ENCODE results near the gene ACTR8.

Gene ACTR8

GRCh38 chr3:53865732-53866499 is 16.0 kb downstream of the ACTR8 start:
- in situ Hi-C loops (cut with MboI; ENCODE audit: low sequenced_read_pairs, unreplicated experiment): no loop called here
- TF ChIP-seq, protein P1, sequence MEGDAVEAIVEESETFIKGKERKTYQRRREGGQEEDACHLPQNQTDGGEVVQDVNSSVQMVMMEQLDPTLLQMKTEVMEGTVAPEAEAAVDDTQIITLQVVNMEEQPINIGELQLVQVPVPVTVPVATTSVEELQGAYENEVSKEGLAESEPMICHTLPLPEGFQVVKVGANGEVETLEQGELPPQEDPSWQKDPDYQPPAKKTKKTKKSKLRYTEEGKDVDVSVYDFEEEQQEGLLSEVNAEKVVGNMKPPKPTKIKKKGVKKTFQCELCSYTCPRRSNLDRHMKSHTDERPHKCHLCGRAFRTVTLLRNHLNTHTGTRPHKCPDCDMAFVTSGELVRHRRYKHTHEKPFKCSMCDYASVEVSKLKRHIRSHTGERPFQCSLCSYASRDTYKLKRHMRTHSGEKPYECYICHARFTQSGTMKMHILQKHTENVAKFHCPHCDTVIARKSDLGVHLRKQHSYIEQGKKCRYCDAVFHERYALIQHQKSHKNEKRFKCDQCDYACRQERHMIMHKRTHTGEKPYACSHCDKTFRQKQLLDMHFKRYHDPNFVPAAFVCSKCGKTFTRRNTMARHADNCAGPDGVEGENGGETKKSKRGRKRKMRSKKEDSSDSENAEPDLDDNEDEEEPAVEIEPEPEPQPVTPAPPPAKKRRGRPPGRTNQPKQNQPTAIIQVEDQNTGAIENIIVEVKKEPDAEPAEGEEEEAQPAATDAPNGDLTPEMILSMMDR (IDR thresholded peaks at IDR 0.05; ENCODE audit: borderline replicate concordance, control extremely low read depth, extremely low read depth, insufficient read depth, missing control alignments): no peak
- no peak for DNase-seq (ENCODE audit: low spot score)

GRCh38 chr3:53863145-53863544 is 18.8 kb downstream of the ACTR8 start:
- TF ChIP-seq, protein P1 (IDR thresholded peaks at IDR 0.05; ENCODE audit: borderline replicate concordance, control extremely low read depth, extremely low read depth, insufficient read depth, missing control alignments): no peak
- in situ Hi-C loops (cut with MboI; ENCODE audit: low sequenced_read_pairs, unreplicated experiment): no loop called here
- DNase-seq (ENCODE audit: low spot score): no peak

DNA sequence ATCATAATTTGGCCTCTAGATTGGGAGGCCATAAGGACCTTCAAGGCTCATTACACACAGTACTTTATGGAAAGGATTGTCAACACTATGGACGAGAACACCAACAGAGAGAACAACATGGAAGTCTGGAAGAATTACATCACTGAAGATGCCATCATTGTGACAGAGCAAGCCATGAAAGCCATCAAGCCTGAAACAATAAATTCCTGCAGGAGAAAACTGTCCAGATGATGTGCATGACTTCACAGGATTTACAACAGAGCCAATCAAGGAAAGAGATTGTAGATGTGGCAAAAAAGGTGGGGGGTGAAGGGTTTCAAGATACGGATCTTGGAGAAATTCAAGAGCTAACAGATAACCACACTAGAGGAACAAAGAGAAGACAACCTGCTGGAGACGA is 19.7 kb downstream of the ACTR8 start:
- TF ChIP-seq, protein P1 (IDR thresholded peaks at IDR 0.05; ENCODE audit: borderline replicate concordance, control extremely low read depth, extremely low read depth, insufficient read depth, missing control alignments): no peak
- in situ Hi-C loops (cut with MboI; ENCODE audit: low sequenced_read_pairs, unreplicated experiment): no loop called here
- no peak for DNase-seq (ENCODE audit: low spot score)

GRCh38 chr3:53860196-53860595 is 21.8 kb downstream of the ACTR8 start:
- in situ Hi-C loops (cut with MboI; ENCODE audit: low sequenced_read_pairs, unreplicated experiment): no loop called here
- TF ChIP-seq, protein P1 (IDR thresholded peaks at IDR 0.05; ENCODE audit: borderline replicate concordance, control extremely low read depth, extremely low read depth, insufficient read depth, missing control alignments): no peak
- no peak for DNase-seq (ENCODE audit: low spot score)

DNA sequence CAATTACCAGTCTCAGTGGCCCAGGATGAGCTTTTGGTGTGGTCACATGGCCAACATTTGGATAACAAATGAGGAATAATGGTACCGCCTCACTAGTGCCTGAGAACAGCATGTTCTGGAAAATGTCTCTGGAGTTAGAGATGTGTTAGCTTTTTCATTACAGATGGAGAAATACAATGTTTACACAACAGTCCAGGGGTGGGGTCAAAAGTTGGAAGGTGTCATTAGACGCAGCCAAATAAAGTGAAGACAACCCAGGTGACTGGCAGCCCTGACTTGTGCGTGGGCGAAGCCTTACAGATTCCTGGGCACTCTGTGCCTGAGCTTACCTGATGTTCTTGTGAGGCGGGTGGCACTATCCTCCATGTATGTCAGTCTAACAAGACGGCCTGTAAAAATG is 22.8 kb downstream of the ACTR8 start:
- TF ChIP-seq, protein P1 (IDR thresholded peaks at IDR 0.05; ENCODE audit: borderline replicate concordance, control extremely low read depth, extremely low read depth, insufficient read depth, missing control alignments): no peak
- DNase-seq (ENCODE audit: low spot score): no peak
- in situ Hi-C loops (cut with MboI; ENCODE audit: low sequenced_read_pairs, unreplicated experiment): no loop called here

GRCh38 chr3:53858096-53858741 is 23.7 kb downstream of the ACTR8 start:
- in situ Hi-C loops (cut with MboI; ENCODE audit: low sequenced_read_pairs, unreplicated experiment): no loop called here
- TF ChIP-seq, protein P1 (IDR thresholded peaks at IDR 0.05; ENCODE audit: borderline replicate concordance, control extremely low read depth, extremely low read depth, insufficient read depth, missing control alignments): no peak
- no peak for DNase-seq (ENCODE audit: low spot score)

Data from GM13976 (cell line).